ENCODE results near the gene RGPD3.
"Not testable (repeated sequence)": the region's sequence is repeated elsewhere in the genome, so short reads cannot be mapped to it uniquely, and the experiment has no call there.

Gene RGPD3

GRCh38 chr2:106479563-106479962 lies 11.3 kb upstream of the RGPD3 start:
- not testable (repeated sequence) for DNase-seq

- not testable (repeated sequence) for DNase-seq
Observed at GRCh38 chr2:106477647-106478046, 9.4 kb upstream of the RGPD3 start.

- not testable (repeated sequence) for DNase-seq
Observed at GRCh38 chr2:106470658-106471057, 2.4 kb upstream of the RGPD3 start.

GRCh38 chr2:106467516-106467915 lies 697 bp downstream of the RGPD3 start:
- not testable (repeated sequence) for DNase-seq

GRCh38 chr2:106461882-106462281 lies 6.3 kb downstream of the RGPD3 start:
- DNase-seq: not testable (repeated sequence)

GRCh38 chr2:106390680-106391079 lies 77.5 kb downstream of the RGPD3 start:
- DNase-seq: not testable (repeated sequence)

GRCh38 chr2:106388814-106389410 lies 79.3 kb downstream of the RGPD3 start:
- not testable (repeated sequence) for DNase-seq

- DNase-seq: not testable (repeated sequence)
Observed at GRCh38 chr2:106384548-106384947, 83.7 kb downstream of the RGPD3 start.

- not testable (repeated sequence) for DNase-seq
Observed at GRCh38 chr2:106381867-106382266, 86.3 kb downstream of the RGPD3 start.

- not testable (repeated sequence) for DNase-seq
Observed at GRCh38 chr2:106379567-106379966, 88.6 kb downstream of the RGPD3 start.

- DNase-seq: not testable (repeated sequence)
Observed at GRCh38 chr2:106369182-106369581, 99.0 kb downstream of the RGPD3 start.

GRCh38 chr2:106366204-106366885 lies 101.9 kb downstream of the RGPD3 start:
- DNase-seq: no peak

- DNase-seq: no peak
Observed at GRCh38 chr2:106363791-106364190, 104.4 kb downstream of the RGPD3 start.

GRCh38 chr2:106362789-106363188 lies 105.4 kb downstream of the RGPD3 start:
- no peak for DNase-seq

- no peak for DNase-seq
Observed at GRCh38 chr2:106359512-106359911, 108.7 kb downstream of the RGPD3 start.

- DNase-seq: no peak
Observed at GRCh38 chr2:106358521-106358920, 109.7 kb downstream of the RGPD3 start.

GRCh38 chr2:106358081-106358480 lies 110.1 kb downstream of the RGPD3 start:
- DNase-seq: no peak

- DNase-seq: no peak
Observed at GRCh38 chr2:106356291-106356690, 111.9 kb downstream of the RGPD3 start.

GRCh38 chr2:106353676-106354075 lies 114.5 kb downstream of the RGPD3 start:
- no peak for DNase-seq

- no peak for DNase-seq
Observed at GRCh38 chr2:106350980-106351379, 117.2 kb downstream of the RGPD3 start.

GRCh38 chr2:106344302-106344701 lies 123.9 kb downstream of the RGPD3 start:
- no peak for DNase-seq

GRCh38 chr2:106343274-106343673 lies 124.9 kb downstream of the RGPD3 start:
- DNase-seq: no peak

- DNase-seq: no peak
Observed at GRCh38 chr2:106342831-106343251, 125.4 kb downstream of the RGPD3 start.

- no peak for DNase-seq
Observed at GRCh38 chr2:106341666-106342065, 126.5 kb downstream of the RGPD3 start.

All from femur (tissue), 1 donor.